Neural crest cell (in vitro differentiated cells): ENCODE data around the gene KIF7. TPM values are rescaled to one million over a fixed set of nuclear protein-coding genes. Genes with fewer than 3 reads are reported as not detected.

Source experiments
- DNase-seq: peaks from one replicate; pipeline ENCODE4 v3.0.0; 2021; ENCODE audit warnings: low read depth, mixed read lengths, low spot score
- H3K27ac Mint-ChIP-seq: one replicate; pipeline ENCODE4 v1.8.0; 2021; ENCODE audit warnings: mild to moderate bottlenecking, mixed read lengths; ENCODE audit not compliant: unreplicated experiment
- H3K27me3 Mint-ChIP-seq: 2 replicates; pipeline ENCODE4 v1.8.0; 2021; ENCODE audit warnings: low read depth, mild to moderate bottlenecking, mixed read lengths
- H3K36me3 Mint-ChIP-seq: 2 replicates; pipeline ENCODE4 v1.8.0; 2021; ENCODE audit warnings: low read depth, mild to moderate bottlenecking, mixed read lengths
- H3K4me1 Mint-ChIP-seq: 2 replicates; pipeline ENCODE4 v1.8.0; 2021; ENCODE audit warnings: mixed read lengths
- H3K4me3 Mint-ChIP-seq: one replicate; pipeline ENCODE4 v1.8.0; 2021; ENCODE audit warnings: mild to moderate bottlenecking, mixed read lengths
- H3K9me3 Mint-ChIP-seq: 2 replicates; pipeline ENCODE4 v1.8.0; 2021; ENCODE audit warnings: mixed read lengths
- total RNA-seq: library from RNA; stranded (reverse); gene quantifications from 2 replicates; pipeline ENCODE4 v1.2.1, GENCODE V29; 2021
- TF ChIP-seq, protein P1 (sequence below): fragments of 200-600 bp; sonication (generic); conservative IDR thresholded peaks from 2 replicates; pipeline ENCODE4 v1.5.0; 2021; ENCODE audit warnings: antibody characterized with exemption, mild to moderate bottlenecking

Gene KIF7
- total RNA-seq, 1 donor from 2014 or later: 16.2 TPM

DNA sequence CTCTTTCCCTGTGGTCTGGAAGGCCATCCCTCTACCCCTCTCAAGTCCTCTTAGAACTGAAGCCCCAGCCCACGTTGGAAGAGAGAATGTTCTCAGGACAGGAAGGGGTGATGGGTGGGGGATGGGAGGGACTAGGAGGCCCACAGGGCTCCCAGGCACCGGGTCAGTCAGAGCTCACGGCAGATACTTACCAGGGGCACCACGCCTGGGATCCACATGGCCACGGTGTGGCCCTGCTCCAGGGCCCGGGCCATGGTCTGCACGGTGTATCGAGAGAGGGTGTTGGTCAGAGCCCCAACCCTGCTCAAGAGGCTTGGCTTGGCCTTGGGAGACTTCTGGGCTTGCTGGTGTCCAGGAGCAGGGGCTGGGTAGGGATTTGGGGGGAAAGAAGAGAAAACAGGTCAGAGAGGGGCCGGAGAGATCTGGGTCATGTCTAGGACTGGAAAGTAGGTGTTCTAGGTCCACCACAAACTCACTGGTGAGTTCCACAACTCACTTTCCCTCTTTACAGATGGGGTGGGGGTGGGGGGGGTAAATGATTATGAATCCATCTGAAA, 14.1 kb upstream of the KIF7 start:
- no peaks in the 10 kb centered on the region for H3K36me3 Mint-ChIP-seq
- TF ChIP-seq, protein P1, sequence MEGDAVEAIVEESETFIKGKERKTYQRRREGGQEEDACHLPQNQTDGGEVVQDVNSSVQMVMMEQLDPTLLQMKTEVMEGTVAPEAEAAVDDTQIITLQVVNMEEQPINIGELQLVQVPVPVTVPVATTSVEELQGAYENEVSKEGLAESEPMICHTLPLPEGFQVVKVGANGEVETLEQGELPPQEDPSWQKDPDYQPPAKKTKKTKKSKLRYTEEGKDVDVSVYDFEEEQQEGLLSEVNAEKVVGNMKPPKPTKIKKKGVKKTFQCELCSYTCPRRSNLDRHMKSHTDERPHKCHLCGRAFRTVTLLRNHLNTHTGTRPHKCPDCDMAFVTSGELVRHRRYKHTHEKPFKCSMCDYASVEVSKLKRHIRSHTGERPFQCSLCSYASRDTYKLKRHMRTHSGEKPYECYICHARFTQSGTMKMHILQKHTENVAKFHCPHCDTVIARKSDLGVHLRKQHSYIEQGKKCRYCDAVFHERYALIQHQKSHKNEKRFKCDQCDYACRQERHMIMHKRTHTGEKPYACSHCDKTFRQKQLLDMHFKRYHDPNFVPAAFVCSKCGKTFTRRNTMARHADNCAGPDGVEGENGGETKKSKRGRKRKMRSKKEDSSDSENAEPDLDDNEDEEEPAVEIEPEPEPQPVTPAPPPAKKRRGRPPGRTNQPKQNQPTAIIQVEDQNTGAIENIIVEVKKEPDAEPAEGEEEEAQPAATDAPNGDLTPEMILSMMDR: no peak
- DNase-seq: no peak
- no peak overlapping the region for H3K27ac Mint-ChIP-seq
- no peak overlapping the region for H3K4me3 Mint-ChIP-seq
- H3K4me1 Mint-ChIP-seq: peaks cover 4% of the 10 kb centered on the region
- H3K9me3 Mint-ChIP-seq: no peaks in the 10 kb centered on the region
- H3K27me3 Mint-ChIP-seq: no peaks in the 10 kb centered on the region

DNA sequence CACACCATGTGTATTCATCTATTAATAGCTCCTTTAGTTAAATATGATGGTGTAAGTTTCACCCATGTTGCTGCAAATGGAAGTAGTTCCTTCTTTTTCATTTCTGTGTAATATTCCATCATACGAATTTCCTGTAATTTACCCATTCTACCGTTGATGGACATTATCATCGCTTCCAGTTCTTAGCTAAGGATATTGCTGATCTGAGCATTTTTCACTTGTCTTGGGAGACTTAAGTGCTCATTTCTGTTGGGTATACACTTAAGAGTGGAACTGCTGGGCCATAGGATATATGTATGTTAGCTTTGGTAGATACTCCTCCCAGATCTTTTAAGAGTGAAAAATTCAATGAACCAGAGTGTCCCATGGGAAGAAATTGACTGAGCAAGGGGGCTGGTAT, 12.9 kb upstream of the KIF7 start:
- Mint-ChIP-seq H3K4me3 (no peak overlapping the region), H3K27ac (no peak overlapping the region), H3K27me3 (no peaks in the 10 kb centered on the region), H3K4me1 (peaks cover 4% of the 10 kb centered on the region), H3K36me3 (no peaks in the 10 kb centered on the region), H3K9me3 (no peaks in the 10 kb centered on the region)
- TF ChIP-seq, protein P1: no peak
- no peak for DNase-seq

DNA sequence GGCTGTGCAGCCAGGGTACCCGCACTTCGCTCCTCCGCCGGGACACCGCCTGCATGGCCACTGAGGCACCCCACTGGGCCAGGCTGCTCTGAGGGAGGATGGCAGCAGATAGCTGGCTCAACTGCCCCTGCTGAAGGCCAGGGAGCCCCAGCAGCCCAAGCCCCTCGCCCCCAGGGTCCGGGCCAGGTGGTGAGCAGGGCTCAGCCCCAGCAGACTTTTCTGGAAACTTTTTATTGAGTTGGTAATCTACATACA, 12.4 kb upstream of the KIF7 start:
- TF ChIP-seq, protein P1: no peak
- no peak overlapping the region for H3K27ac Mint-ChIP-seq
- no peaks in the 10 kb centered on the region for H3K36me3 Mint-ChIP-seq
- peaks cover 4% of the 10 kb centered on the region for H3K4me1 Mint-ChIP-seq
- H3K9me3 Mint-ChIP-seq: no peaks in the 10 kb centered on the region
- no peaks in the 10 kb centered on the region for H3K27me3 Mint-ChIP-seq
- DNase-seq: no peak
- H3K4me3 Mint-ChIP-seq: no peak overlapping the region

DNA sequence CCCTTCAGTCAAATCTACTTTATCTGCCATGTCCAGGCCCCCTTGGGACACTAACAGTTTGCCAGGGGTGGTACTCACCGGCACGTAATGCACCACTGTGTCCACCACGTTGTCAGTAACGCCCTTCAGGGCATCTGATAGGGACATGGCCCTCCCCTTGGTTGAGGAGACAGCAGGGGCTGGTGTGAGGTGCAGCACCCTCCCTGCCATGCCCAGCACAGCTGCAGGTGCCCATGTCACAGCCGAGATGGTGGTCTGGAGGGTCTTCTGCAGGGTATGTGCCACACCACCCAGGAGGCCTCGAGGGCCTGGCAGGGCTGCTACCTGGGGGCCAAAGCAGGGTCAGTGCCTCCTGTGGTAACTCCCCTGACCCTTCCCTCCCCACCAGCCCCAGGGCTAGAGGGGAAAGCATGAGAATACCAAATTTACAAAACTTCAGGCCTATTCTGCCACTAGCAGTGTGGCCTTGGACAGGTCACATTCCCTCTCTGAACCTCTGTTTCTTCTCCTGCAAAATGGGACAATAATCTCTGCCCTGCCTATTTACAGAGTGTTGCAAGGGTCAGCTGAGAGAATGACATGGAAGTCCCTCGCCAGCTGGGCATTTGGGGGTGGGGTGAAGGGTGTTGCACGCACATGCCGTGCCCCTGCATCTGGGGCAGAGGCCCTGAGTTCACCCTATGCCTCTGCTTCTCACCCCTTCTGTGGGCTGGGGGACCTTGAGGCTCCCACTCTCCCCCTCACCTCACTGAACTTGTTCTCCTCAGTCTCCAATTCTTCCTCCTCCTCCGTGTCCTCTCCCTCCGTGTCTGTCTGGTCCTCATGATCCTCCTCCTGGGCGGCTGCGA, 11.8 kb upstream of the KIF7 start:
- Mint-ChIP-seq H3K27ac (no peak overlapping the region), H3K4me3 (no peak overlapping the region), H3K27me3 (no peaks in the 10 kb centered on the region), H3K4me1 (peaks cover 4% of the 10 kb centered on the region), H3K9me3 (no peaks in the 10 kb centered on the region), H3K36me3 (no peaks in the 10 kb centered on the region)
- TF ChIP-seq, protein P1: no peak
- no peak for DNase-seq

DNA sequence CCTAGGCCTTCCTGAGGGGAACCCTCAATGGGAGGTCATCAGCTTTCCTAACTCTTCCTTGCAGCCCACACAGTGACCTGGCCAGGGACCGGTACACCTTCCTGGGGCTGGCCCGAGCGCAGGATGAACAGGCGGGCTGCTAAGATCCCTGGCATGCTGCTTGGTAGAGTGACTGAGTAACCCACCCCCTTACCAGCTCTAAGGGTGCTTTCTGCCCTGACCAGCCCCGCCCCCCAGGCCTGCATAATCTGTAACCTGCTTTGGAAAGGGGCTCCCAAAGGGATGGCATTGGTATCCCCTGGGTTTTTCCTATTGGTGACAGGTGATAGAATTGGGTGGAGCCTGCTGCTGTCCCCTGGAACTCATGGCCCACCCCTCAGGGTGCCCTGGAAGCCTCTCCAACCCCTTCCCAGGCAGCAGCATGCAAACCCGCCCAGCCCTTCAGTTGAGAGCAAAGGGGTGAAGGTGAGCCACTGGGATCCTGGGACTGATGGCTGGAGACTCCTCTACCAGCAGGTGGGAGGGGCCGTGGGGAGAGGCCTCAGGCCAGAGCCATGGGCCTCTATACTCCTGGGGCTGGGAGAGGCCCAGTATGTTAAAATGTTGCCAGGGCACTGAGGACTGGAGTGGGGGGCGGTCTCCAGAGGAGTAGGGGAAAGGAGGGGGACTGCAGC, 11.1 kb upstream of the KIF7 start:
- Mint-ChIP-seq H3K9me3 (no peaks in the 10 kb centered on the region), H3K4me3 (no peak overlapping the region), H3K27ac (no peak overlapping the region), H3K36me3 (no peaks in the 10 kb centered on the region), H3K4me1 (peaks cover 4% of the 10 kb centered on the region), H3K27me3 (peaks cover 3% of the 10 kb centered on the region)
- DNase-seq: no peak
- TF ChIP-seq, protein P1: no peak
